Activated CD4-positive, alpha-beta T cell treated with anti-CD3 and anti-CD28 coated beads, Interleukin-2, amount 50 U/mL, for 24 hours (primary cell): ENCODE results near the gene PLA2G12A.

Experiments
- DNase-seq, 2 donors: peaks; one replicate each; pipeline ENCODE4 v3.0.0-alpha.2; 2020; ENCODE audit warnings: low read depth in 1 of 2, low spot score in 1 of 2

The PLA2G12A gene

GRCh38 chr4:109729117-109729717 is 653 bp downstream of the PLA2G12A start:
- DNase-seq, result no peak

GRCh38 chr4:109728385-109728784 is 1.5 kb downstream of the PLA2G12A start:
- DNase-seq, result no peak

GRCh38 chr4:109723110-109723509 is 6.8 kb downstream of the PLA2G12A start:
- no peak for DNase-seq

DNA sequence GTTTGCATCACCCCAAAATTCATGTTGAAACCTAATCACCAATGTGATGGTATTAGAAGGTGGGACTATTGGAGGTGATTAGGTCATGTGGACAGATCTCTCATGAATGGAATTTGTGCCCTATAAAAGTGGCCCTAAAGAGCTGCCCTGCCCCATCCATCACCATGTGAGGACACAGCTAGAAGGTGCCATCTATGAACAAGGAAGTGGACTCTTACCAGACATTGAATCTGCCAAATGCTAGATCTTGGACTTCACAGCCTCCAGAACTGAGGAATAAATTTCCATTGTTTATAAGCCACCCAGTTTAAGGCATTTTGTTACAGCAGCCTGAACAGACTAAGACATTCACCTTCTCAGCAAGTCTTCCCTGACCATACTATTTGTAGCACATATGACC is 7.5 kb downstream of the PLA2G12A start:
- DNase-seq, result no peak

DNA sequence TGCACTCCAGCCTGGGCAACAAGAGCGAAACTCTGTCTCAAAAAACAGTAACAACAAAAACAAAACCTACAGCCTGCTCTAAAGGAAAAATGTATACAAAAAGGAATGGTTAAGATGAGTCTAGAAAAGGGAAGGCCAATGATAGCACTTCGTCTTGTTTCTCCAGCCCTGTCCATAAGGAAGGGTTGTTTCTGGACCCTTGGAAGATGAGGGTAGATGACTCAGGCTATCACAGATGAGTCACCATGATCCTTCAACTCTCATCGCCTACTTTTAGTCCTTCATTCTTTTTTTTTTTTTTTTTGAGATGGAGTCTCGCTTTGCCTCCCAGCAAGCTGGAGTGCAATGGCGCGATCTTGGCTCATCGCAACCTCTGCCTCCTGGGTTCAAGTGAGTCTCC is 8.8 kb downstream of the PLA2G12A start:
- DNase-seq, result no peak

- no peak for DNase-seq
Measured at GRCh38 chr4:109719604-109720003, 10.3 kb downstream of the PLA2G12A start.

GRCh38 chr4:109718759-109719158 is 11.1 kb downstream of the PLA2G12A start:
- DNase-seq, result no peak

- DNase-seq, result no peak
Measured at GRCh38 chr4:109713500-109713899, 16.4 kb downstream of the PLA2G12A start.

DNA sequence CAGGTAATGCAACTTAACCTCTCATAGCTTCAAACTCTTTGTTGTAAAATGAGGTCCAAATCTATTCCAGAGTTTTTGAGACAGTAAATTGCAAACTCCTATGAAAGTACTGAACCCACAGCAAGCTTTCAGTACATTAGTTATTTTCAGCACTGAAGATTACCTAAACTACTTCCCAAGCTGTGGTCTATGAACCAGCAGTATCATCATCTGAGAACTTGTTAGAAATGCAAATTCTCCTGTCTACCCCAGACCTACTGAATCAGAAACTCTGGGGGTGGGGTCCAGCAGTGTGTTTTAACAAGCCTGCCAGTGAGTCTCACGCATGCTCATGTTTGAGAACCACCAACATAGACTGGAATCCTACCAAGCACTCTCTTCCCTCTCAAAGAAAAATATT is 20.9 kb downstream of the PLA2G12A start:
- no peak for DNase-seq

GRCh38 chr4:109708435-109708834 is 21.4 kb downstream of the PLA2G12A start:
- DNase-seq, result no peak

DNA sequence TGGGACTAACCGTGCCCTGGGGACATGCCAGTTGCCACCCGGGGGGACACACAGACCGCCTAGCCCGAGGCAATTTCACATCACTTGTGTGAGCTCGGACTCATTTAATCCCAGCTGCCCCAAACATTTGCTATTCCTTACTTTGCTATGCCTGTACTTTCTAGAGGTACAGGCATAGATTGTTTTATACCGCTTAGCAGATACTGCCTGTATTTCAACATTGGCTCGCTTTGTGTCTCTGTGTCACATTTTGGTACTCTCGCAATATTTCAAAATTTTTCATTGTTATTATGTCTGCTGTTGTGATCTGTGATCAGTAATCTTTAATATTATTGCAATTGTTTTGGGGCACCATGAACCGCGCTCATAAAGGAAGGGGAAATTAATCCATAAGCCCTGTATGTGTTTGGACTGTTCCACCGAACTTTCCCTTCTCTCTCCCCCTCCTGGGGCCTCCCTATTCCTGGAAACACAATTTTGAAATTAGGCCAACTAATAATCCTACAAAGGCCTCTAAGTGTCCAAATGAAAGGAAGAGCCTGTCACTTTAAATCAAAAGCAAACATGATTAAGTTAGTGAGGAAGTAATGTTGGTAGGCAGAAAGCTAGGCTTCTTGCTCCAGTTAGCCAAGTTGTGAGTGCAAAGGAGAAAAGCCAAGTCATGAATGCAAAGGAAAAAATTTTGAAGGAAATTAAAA is 26.1 kb downstream of the PLA2G12A start:
- no peak for DNase-seq

DNA sequence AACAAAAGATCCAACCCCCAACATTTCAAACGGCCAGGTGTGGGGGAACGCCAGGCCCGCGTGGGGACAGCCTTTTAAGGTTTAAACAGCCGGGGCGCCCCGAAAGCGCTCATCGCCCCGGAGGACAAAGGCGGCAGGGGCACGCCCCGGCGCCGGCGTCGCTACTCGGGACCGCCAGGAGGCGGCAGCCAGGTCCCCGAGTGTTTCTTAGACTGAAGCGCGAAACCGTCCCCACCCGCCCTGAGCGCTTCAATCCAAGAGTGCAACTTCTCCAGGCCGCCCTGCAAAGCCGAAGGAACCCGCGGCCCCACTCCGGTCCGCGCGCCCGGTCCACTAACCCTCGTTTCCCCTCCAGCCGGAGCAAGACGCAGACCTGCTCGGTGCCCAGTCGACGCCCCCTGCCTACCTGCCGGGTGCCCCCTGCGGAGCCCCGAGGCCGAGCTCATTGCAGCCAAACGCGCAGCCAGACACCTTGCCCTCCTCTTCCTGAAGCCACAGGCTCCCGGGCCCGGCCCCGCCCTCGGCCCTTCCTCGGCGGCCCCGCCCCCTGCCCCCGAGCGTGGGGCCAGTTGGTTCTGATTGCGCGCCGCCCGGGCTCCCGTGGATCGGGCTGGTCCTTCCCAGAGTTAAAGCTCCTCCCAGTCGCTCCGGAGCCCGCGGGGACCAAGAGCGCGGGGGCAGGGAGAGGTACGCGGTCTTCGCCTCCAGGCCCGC is 26.8 kb downstream of the PLA2G12A start, which contains the start of gene CASP6:
Gene CASP6, minus strand, starts transcription at position 496 of the 714 bp plus-strand sequence. Its CDS starts 50 bp downstream, at position 446.
- DNase-seq, result peak; percentile 44 to 45

GRCh38 chr4:109701566-109702410 is 28.1 kb downstream of the PLA2G12A start:
- no peak for DNase-seq

DNA sequence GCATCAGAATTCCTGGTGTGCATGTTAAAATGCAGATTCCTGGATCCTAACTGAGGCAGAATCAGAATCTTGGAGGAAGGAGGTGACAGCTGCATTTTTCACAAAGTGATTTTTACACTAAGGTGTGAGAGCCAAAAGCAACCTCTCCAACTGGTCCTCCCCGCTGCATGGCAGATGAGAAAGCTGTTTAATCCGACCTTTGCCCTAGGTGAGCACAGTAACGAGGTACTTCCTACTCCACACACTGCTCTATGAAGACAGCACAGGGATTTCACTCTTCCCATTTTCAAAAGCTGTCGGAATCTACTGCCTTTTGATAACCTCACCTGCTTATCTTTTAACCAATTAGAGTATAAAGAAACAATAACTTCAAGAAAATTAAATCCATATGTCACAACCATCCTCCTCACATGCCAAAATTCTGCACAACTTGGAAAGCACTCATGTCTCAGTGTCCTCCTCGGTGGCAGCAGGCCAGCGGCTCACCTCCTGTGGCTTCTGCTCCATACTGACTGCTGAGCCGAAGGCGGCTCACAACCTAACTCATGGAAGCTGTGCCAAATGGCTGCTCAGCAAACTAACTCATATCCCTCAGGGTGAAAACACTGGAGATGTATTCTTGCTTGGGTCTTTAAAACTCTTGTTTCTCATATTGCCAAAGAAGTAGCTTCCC is 30.2 kb downstream of the PLA2G12A start:
- DNase-seq, result no peak

DNA sequence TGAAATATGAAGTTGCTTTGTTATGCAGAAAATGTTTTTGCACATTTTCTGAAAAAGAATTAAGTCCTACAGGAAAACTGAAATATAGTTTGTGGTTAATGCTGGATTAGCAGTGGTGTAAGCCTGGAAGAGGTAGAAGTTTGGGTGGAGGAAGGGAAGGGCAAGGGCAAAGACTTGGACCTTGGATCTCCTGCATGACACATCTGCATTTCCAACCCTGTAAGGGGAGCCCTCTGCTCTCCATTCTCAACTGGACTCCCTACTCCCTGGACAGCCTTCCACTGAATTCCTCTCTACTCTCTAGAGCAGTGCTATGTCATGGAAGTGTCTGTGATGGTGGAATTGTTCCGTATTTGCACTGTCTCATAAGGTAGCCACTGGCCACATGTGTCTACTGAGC is 31.2 kb downstream of the PLA2G12A start:
- no peak for DNase-seq

GRCh38 chr4:109691411-109691920 is 38.4 kb downstream of the PLA2G12A start:
- no peak for DNase-seq

DNA sequence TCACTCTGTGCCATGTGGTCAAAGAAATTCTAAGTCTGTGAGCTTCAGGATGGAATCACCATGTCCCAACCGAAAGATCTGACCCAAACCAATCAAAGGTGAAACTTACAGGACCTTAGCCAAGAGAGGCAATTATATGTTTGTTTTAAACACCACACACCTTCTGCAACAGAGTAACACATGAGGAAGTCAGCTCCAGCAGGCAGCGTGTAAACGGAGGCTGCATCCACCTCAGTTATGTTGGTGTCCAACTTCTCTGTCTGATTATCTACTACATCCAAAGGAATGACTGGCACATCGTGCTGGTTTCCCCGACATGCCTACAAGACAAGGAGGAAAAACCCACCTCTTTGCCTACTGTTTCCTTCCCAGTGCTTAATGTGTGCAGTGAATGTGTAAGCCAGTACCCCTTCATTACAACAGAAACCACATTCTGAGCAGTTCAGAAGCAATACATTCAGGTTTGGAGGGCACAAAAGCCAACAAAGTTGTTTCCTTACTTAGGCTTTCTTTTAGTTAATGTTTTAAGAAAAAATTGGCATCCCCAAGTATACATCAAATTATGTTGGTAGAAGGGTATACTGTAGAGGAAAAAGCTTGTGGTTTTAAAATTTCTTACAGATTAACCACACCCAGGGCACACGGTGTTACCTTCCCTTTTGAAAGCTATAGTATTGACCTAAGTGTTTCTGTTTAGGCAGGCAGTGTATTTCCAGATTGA is 39.0 kb downstream of the PLA2G12A start:
- no peak for DNase-seq

- no peak for DNase-seq
Measured at GRCh38 chr4:109684727-109685126, 45.1 kb downstream of the PLA2G12A start.

- DNase-seq, result no peak
Measured at GRCh38 chr4:109683621-109684253, 46.1 kb downstream of the PLA2G12A start.
